GM19324 (cell line): ENCODE results near the gene U2AF2.

Experiments
- ATAC-seq: cut with Tn5 transposase; IDR thresholded peaks from one replicate; pipeline ENCODE4 v1.9.1; 2021; ENCODE audit warnings: mild to moderate bottlenecking, moderate library complexity; ENCODE audit not compliant: unreplicated experiment, low FRiP score

Gene U2AF2

DNA sequence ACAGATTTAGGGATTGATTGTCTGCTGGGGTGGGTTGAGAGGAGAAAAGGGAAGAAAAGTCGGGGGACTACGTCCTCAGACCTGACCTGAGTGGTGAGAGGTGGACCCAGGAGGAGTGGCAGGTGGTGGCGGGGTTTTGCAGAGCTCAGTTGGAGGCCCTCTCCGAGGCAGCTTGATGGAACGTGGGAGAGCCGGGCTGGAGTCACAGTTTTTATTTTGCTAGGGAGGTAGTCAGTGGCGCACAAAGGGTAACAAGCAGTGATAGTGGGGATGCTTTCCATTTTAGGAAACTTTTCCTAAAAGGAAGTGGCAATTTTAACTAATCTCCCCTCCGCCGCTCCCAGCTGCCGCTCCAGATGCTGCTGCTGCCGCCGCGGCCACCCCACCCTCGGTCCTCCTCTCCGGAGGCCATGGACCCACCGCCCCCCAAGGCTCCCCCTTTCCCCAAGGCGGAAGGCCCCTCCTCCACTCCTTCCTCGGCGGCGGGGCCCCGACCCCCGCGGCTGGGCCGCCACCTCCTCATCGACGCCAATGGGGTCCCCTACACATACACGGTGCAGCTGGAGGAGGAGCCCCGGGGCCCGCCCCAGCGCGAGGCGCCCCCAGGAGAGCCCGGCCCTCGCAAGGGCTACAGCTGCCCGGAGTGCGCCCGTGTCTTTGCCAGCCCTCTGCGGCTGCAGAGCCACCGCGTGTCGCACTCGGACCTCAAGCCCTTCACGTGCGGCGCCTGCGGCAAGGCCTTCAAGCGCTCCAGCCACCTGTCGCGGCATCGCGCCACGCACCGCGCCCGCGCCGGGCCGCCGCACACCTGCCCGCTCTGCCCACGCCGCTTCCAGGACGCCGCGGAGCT is 12.5 kb upstream of the U2AF2 start:
- ATAC-seq = peak; percentile 12

DNA sequence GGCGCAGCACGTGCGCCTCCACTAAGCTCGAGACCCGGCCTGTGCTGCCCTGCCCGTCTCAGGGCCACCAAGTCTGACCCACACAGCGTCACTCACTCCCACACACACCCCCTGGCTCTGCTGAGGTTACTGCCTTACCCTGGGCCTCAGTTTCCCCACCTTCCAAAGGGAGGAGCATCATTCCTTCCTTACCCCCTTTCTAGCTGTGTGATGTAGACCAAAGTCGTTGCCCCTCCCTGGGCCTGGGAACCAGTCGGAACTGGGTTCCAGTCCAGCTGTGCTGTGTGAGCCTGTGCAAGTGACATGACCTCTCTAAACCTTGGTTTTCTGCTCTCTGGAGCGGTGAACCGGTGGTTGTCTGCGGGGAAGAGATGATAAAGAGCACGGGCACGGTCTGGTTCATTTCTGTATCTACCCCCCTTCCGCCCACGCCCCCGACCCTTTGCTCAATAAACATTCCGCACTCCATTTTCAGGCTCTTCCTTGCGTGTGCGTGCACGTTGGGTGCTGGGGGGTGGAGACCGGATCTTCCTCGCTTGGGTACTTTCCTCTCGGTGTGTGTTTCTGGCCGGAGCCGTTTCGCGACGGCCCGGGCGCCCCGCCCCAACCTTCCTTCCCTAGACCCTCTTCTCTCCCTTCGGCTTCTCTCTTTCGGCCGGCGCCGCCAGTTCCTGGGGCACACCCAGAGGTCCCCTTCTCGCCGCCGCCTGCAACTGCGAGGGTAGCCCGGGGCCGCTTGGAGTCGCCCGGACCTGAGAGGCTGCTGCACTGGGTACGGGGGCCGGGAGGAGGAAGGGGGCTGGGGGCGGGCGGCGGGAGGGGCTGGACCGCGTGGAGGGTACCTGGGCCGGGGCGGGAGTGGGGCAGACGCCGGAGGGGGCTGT is 11.6 kb upstream of the U2AF2 start, which contains the start of gene ZNF581:
Gene ZNF581 (plus strand): TSS at position 647 of the 884 bp plus-strand sequence. CDS start 923 bp downstream, outside the sequence.
- ATAC-seq = peak; percentile 30

DNA sequence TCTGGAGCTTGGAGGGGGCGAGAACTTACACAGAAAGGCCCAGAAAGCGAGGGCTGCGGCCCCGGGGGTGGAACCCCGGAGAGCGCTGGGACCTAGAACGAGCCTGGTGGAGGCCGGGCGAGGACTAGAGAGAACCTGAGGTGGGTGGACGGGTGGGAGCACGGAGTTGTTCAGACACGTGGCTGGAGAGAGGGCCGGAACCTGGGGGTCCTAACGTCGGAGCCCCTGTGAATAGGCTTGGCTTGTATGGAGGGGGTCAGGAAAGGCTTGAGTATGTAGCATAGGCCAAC is 11.0 kb upstream of the U2AF2 start:
- ATAC-seq = no peak

DNA sequence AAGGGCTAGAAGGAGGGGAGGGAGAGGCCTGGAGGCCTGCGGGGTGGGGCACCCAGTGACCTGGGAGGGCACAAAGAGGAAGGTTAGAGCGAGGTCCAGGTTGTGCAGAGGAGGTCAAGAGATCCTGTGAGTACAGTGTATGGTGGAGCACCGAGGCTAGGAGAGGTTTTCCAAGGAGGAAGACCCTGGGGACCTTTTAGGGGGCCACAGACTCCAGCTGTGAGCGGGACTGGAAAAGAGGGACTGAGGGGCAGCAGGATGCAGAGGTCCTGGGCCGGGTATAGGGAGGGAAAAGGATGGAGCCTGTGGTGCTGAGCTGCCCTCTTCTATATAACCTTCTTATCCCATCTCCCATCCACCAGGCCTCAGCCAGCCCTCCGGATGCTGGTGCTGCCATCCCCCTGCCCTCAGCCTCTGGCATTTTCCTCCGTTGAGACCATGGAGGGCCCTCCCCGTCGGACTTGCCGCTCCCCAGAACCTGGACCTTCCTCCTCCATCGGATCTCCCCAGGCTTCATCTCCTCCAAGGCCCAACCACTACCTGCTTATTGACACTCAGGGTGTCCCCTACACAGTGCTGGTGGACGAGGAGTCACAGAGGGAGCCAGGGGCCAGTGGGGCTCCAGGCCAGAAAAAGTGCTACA is 10.5 kb upstream of the U2AF2 start:
- no peak for ATAC-seq

DNA sequence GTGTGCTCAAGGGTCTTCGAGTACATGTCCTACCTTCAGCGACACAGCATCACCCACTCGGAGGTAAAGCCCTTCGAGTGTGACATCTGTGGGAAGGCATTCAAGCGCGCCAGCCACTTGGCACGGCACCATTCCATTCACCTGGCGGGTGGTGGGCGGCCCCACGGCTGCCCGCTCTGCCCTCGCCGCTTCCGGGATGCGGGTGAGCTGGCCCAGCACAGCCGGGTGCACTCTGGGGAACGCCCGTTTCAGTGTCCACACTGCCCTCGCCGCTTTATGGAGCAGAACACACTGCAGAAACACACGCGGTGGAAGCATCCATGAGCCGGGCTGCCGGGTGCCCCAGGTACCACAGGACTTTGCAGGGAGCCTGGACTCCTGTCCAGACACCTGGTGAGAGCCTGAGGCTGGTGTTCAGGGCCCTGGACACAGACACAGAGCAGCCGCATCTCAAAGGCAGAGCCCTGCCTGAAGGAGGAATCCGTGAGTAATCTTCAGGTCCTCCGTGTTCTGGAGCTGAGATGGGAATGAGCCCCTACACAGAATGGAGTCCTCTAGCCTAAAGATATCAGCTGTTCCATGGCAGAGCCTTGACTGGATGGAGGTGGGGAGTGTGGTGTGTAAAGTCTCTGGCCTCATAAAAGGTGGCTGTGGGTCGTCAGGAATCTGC is 9.9 kb upstream of the U2AF2 start:
- ATAC-seq = no peak

DNA sequence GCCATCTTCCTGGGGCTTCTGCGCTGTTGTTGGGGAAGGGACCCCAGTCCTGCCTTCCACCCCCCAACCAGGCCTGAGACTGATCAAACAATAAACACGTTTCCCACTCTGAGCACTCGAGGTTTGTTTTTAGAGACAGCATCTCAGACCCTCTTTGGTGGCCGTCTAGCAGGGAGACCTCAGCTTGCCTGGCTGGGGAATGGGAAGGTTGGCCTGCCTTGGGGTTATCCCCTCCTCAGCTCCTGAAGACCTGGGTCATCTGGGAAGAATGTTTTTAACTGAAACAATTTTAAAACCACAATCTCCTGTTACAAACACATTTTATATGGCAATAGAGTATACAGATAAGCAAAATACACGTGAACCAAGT is 9.3 kb upstream of the U2AF2 start:
- no peak for ATAC-seq

DNA sequence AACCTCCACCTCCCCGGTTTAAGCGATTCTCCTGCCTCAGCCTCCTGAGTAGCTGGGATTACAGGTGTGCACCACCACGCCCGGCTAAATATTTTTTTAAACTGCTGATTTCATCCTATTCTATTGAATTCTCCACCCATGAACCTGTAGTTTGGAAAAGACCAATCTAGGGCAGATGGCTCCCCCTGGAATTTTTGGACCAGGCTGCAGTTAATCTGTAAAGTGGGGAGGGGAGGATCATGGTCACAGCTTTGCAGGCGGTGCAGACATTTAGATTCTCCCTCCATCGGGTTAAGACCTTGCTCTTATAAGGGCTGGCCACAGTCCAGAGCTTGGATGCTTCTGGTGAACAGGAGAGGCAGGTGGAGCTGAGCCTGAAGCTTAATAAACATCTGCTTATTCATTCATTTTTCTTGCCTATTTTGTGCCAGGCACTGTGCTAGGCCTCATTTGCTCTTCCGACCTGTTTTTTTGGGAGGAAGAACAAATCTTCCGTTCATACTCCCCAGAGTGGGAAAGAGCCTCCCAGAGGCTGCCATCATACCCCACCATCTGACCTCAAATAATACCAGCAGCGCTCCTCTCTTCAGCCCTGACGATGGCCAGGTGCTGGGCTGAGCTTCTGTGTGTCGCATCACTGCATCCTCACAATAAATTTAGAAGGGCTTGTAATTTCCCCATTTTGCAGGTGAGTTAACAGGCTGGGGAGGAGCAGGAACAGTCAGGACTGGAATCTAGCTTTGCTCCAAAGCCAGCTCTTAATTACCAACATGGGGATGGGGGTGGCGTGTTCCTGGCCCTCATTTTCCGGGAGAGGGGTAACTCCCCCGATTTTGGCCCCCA is 7.7 kb upstream of the U2AF2 start:
- no peak for ATAC-seq

DNA sequence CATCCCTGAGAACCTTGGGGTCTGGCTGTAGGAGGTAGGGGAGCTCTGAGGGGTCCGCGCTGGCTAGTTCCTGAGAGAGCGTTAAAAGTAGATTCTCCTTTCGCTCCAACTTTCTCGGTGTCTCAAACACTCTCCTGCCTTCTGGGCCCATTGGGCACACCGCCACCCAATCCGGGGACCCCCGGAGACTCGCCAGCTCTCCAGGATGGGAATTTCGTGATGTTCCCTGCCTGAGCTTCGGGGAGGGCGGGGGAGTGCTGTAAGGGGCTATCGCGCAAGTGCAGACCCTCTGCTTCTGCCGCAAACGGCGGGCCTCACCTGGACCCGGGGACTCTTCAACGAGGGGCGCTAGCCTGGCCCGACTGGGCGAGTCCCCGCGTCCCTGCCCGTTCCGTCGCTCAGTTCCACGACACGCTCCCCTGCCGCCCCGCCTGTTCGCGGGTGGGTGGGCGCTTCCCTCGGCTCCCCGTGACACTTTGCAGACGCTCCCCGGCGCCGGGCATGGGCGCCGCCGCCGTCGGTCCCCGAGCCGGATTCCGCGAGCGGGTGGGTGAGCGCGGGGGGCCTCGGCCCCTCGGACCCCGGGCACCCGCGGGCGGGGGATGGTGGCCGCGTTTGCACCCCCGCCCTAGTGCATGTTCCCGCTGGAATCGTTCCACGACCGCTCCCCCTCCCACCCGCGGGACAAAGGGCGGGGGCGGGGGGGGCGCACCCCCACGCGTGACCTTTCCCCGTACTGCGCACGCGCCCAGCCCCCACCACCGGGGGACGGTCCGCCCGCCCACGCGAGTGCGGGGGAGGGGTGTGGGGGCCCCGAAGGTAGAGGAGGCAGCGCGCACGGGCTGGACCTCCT is 6.9 kb upstream of the U2AF2 start, which contains the start of gene CCDC106:
Gene CCDC106 (plus strand): TSS at position 481 of the 853 bp plus-strand sequence. CDS start 835 bp downstream, outside the sequence.
- no peak for ATAC-seq

DNA sequence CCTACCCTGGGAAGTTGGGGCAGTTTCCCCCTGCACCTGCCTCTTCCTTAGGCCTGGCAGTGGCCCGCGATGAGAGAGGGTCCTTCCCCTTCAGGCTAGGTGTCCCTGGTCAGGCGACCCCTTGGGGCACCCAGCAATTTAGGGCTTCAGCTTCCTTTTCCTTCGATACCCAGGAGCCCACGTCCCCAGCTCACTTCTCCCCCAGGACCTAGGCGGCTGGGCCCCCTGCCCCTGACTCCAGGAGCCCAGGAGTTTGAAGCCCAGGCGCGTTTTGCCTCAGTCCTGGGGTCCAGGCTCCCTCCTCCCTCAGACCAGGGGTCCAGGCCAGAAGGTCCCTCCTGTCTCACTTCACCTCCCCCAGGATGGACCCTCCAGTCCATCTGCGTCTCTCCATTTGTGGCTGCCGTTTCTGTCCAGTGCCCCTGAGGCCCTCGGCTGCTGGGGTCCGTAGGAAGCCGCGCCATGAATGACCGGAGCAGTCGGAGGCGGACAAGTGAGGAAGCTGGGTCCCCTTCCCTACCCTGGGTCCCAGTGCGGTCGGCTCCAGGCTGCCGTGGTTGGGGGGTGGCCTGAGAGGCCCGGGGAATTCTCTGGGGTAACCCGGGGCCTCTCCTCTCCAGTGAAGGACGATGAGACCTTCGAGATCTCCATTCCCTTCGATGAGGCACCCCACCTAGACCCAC is 6.1 kb upstream of the U2AF2 start:
- no peak for ATAC-seq

DNA sequence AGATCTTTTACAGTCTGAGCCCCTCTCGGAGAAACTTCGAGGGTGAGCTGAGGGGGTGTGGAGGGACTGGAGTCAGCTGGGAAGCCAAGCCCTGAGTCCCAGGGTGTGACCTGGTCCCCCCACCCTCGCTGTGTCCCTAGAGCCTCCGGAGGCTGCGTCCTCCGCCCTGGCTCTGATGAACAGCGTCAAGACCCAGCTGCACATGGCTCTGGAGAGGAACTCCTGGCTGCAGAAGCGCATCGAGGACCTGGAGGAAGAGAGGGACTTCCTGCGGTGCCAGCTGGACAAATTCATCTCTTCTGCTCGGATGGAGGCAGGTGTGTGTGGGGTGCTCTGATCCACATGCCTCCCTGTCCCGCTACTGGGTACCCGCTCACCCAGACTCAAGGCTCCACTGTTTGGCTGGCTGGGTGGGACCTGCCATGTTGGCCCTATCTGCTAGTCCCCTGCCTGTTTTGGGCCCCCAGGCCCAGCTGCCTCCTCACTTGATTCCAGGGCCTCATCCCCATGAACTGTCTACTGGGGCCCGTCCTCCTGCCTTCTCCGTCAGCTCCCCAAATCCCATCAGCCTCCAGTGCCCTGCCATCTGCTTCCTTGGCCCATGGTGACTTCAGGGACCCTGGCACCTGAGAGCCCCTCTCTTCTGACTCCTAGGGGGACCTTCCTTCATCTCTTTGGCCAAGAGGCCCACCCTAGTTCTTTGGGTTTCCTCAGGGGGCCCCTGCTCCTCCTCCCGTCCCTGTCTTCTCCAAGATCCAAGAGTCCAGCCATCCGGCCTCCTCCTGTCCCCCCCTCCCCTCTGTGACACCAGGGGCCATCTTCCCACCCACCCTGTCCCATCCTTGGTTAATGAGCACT is 5.3 kb upstream of the U2AF2 start:
- ATAC-seq = no peak

DNA sequence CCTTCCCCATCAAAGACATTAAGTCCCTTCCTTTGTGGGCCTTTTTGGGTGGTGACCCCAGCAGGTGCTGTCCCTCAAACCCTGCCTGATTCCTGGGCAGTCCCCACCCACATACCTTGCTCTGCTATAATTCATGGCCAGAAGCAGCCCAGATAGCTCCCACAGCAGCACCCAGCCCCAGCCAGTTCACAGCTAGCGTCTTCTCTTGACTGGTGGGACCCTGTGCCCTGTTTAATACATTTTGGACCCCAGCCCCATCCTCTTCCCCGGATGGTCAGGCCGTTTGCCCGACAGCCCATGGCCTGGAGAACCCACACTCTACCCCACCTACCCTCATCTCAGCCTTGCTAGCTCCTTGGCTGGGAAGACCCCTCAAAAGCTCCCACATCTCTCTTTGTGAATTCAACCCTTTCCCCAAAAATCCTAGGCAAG is 4.7 kb upstream of the U2AF2 start:
- no peak for ATAC-seq

DNA sequence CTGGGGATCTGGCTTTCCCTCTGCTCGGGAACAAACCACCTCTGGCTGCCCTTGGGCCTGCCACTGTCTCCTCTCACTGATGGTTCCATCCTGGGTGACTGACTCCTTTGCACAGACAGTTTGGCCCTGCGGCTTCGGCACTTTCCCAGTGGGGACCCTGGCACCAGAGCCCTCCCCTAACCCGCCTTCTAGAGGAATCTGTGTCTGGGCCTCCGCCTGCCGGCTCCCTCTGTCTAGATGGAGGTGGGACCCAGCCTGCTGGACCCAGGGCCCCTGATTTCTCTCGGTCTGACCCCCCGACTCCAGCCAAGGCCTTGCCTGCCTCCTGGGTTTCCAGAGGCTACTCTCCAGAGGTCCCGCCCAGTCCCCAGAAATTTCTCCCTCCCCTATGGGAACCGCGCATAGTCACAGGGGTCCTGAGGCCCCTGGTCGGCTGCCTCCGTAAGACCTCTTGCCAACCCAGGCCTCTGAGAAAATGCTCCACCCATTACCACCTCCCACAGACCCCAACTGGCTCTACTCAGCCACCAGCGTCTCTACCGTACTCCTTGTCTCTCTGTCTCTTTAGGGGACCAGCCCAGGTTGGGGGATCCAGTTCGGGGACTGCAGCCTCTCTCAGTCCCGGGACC is 4.1 kb upstream of the U2AF2 start:
- no peak for ATAC-seq

DNA sequence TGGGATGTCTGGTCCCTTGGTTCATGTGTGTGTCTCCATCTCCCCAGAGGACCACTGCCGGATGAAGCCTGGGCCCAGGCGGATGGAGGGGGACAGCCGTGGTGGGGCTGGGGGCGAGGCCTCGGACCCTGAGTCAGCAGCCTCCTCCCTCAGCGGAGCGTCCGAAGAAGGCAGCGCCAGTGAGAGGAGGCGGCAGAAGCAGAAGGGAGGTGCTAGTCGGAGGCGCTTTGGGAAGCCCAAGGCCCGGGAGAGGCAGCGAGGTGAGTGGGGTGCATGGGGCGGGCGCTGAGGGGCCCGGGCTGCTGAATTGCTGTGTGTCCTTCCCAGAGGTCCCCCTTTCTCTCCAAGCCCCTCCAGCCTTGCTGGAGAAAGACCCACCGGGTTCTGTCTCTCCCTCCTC is 3.6 kb upstream of the U2AF2 start:
- no peak for ATAC-seq

DNA sequence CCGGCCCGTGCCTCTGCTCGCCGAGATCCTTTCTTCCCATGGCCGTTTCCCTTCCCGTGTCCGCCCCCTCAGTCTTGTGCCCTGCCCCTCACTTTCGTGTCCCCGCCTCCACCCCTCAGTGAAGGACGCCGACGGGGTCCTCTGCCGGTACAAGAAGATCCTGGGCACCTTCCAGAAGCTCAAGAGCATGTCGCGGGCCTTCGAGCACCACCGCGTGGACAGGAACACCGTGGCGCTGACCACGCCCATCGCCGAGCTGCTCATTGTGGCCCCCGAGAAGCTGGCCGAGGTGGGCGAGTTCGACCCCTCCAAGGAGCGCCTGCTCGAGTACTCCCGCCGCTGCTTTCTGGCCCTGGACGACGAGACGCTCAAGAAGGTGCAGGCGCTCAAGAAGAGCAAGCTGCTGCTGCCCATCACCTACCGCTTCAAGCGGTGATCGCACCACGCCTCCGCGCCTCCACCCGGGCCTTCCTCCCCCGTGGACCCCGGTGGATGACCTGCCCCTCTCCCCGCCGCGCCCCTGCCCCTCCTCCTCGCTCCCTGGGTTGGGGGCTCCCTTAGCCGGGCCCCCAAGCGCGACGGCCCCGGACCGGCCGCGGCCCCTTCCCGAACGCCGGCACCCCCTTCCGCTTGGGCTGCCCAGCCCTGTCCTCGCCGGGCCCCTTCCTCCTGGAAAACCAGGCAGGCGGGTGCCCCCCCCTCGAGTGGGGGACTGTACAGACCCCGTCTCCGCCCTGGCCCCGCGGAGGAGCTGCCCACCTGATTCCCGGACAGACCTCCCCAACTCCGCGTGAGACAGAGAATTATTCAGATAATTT is 2.3 kb upstream of the U2AF2 start:
- ATAC-seq = no peak

DNA sequence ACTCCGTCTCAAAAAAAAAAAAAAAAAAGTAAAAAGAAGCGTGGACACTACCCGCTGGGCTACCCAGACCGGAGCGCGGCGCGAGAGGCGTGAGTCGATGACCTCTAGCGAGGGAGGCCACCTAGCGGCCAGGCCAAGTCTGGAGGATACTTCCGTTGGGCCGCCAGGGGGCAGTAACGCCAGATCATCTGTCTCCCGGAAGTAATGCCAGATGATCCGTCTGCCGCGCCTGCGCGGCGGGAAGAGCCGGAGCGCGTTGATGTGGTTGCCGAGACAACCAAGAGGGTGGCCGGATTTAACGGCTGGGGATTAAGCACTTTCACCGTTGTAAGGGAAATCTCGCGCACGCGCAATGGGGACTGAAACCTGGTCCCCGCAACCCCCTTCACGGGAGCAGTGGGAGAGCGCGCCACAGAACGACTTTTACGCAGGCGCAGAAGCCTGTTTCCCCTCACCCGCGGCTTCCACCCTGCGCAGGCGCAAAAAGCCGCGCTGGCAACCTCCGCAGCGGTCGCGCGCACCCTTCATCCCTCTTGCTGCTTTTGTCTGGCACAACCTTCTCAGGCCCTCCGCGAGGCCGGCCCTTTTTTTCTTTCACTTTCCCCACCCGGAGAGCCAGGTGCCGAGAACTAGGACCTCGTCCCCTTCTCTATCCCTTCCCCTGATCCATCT is 1.0 kb upstream of the U2AF2 start:
- ATAC-seq = peak; percentile 48
